GM11168 (cell line): ENCODE results near the gene SIRPB1.
"Not testable (repeated sequence)": the region's sequence is repeated elsewhere in the genome, so short reads cannot be mapped to it uniquely, and the experiment has no call there.

ENCODE experiments used
- in situ Hi-C: fragments of 300-500 bp; cut with MboI; formaldehyde crosslinking; loops from one replicate; pipeline ENCODE4 v1.12.0; 2022; ENCODE audit warnings: low sequenced_read_pairs; ENCODE audit not compliant: unreplicated experiment

Gene SIRPB1

DNA sequence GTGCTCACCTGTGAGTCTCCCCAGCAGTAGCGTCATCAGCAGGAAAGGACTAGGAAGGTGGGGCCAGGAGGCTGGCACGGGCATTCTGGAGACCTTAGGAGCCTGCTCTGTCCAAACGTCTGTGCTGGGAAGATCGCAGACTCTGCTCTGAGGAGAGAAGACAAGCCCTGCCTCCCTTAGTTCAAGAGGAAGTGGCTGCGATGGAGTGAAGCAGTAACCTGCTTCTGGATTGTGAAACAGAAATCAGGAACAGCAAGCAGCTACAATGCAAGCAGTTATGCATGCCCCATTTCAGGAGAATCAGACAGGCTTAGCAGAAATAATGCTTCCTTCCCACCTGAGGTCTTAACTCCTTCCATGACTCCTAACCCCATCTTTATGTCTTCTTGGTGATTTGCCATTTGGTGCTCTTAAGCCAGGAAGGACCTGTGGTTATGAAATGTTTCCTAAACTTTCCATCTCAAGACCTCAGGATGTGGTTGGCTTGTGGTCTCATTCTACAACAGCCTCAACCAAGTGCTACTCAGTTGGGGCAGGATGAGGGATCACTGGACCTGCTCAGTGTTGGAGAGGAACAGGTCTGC lies at the start of gene SIRPB1:
Gene SIRPB1 (minus strand): TSS at position 149 of the 584 bp plus-strand sequence. CDS start 65 bp downstream, at position 84.
- in situ Hi-C loops = loop anchor here (5.0 kb wide), 1 partner anchor 58 kb away; no protein-coding TSS in a partner anchor

DNA sequence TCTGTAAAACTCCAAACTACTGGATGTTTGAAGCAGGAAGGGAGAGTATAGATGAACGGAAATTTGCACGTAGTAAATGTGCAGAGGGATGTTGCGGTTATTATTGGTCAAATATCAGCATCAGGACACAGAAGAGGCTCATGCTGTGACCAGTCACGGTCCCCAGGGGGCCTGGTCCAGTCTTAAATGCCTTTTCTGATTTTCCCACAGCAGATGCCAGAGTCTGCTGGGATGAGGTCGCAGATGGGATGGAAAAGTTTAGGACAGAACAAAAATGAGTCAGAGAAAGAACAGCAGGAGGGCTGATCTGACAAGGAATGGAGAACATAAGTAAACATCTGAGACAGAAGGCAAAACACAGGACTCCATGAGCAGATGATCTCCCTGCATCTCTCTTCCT lies 49.5 kb upstream of the SIRPB1 start:
- in situ Hi-C loops = no loop called here

DNA sequence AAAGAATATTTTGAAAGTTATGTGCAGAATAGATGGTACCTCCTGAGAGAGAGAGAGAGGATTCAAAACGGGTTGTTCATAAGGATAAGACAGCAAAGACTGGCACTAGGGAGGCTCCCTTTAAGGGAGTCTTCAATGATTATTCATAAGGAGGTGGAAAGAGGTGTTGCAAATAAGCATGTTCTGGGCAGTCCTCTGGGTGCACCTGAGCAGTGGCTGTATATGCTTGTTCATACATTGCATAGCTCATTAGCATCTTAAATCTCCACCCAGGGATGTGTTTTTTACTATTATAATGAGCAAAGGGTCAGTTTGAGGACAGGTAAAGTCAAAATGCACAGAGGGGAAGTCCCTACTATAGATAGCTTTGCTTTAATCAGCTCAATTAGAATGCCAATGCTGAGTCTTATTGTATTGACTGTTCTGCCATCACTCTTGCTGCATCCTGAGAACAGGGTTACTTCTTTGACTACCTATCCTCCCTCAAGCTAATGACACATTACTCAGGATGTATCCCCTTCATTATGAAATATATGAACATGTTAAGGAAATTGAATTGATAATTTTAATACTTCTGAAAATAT lies 47.8 kb upstream of the SIRPB1 start:
- in situ Hi-C loops = no loop called here

GRCh38 chr20:1666802-1667201 lies 47.0 kb upstream of the SIRPB1 start:
- in situ Hi-C loops = no loop called here

GRCh38 chr20:1665345-1665744 lies 45.5 kb upstream of the SIRPB1 start:
- in situ Hi-C loops = no loop called here

DNA sequence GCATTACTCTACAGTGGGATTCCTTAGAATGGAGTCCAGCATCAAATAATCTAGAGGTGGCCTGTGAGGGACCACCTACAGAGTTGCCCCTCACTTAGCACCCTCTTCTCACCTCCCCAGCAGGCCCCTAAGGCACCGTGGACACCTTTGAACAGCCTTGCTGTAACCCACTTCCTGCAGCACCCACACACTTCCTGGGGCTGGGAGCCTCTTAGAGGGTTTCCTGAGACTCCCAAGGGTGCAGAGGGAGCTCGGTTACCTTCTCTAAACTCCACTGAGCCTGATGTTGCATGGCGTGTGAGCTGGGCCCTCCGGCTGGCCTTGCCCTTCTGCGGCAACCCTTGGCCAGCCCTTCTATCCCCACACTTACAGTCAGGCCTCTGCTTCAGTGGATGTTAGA lies 45.1 kb upstream of the SIRPB1 start:
- in situ Hi-C loops = no loop called here

GRCh38 chr20:1663917-1664316 lies 44.1 kb upstream of the SIRPB1 start:
- in situ Hi-C loops = no loop called here

DNA sequence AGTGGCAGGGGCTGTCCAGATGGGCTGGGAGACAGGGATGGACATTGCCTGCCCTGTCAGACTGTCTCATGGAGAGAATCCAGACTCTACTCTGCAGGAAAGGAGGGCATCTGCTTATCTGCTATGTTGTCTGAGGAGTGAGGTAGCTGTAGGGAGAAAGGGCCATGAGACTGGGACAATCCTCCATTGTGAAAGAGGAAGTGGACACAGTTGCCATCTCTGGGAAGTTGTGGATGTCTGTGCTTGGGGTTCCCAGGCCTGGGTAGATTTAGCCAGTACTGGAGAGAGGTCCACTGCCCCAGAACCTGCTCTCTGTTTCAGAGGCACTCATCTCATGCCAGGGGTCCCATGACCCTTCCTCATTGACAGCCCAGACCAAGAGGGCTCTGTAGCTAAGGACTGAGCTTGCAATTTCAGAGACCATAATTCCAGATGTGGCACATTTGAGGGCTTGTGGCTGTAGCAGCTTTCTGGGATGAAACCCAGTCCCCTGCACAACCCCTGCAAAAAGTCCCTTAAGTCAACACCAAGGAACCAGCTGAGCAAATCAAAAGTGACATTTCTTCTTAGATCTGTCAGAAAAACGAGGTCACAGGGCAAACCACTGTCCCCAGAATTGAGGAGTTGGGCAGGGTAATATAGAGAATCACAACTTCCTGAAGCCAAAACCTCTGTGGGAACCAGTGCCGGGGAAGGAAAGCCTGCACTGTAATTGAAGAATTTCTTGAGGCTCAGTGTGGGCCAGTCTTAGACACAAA lies 41.9 kb upstream of the SIRPB1 start:
- in situ Hi-C loops = no loop called here

DNA sequence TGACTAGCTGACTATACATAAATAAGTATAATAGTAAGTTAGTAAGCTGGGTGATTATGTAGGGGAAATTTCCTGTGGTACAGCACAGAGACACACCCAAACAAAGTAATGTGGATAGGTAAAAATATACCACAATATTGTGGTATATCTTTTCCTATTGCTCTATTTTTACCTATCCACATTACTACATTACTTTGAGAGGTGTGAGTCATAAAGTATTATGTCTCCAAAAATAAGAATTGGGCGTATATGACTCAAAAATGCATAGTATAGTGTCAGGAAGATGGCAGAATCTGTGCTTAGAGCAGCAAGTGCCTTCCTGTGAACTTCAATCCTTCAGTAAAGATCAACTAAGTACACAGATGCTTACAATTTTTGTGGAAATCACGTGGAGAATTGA lies 40.4 kb upstream of the SIRPB1 start:
- in situ Hi-C loops = no loop called here

- in situ Hi-C loops = no loop called here
These were observed 37.9 kb upstream of the SIRPB1 start, which contains the start of gene SIRPG for GRCh38 chr20:1657556-1658334. TSS of gene SIRPG (minus strand) at chr20:1657779. CDS start at chr20:1657714, 65 bp downstream.

DNA sequence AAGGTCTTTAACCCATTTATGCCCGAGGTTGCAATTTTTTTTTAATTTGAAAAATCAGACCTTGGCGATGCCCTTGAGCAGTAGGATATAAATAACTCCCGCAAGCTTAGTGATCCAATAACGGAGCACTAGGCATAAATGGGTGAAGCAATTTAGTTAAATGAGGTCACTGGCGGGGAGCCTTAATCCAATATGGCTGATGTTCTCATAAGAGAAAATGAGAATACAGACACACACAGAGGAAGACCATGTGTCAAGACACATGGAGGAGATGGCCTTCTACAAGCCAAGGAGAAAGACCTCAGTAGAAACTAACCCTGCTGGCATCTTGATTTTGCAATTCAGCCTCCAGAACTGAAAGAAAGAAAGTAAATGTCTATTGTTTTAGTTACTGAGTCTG lies 37.0 kb upstream of the SIRPB1 start:
- in situ Hi-C loops = no loop called here

- in situ Hi-C loops = no loop called here
These were observed 35.2 kb upstream of the SIRPB1 start for GRCh38 chr20:1654996-1655395.

- in situ Hi-C loops = no loop called here
These were observed 33.2 kb upstream of the SIRPB1 start for GRCh38 chr20:1652960-1653359.

- in situ Hi-C loops = no loop called here
These were observed 32.3 kb upstream of the SIRPB1 start for GRCh38 chr20:1652104-1652503.

- in situ Hi-C loops = no loop called here
These were observed 31.7 kb upstream of the SIRPB1 start for GRCh38 chr20:1651268-1652058.

DNA sequence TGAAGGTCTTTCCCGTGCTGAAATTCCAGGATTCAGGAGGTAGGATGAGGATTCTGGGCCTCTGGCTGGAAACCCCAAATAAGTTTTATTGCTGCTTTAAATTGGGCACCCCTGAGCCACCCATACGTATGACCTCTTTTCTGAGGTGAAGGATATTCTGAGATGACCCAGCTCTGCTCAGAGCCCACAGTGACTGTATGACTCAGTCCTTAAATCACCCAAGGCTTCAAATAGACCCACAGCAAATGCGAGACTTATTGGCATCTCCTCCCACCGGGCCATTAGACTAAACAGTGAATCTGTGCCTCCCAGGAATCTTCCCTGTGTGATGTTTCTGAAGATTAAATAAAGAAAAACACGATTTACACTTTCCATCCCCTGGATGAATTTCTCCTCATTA lies 28.3 kb upstream of the SIRPB1 start:
- in situ Hi-C loops = no loop called here

- in situ Hi-C loops = no loop called here
These were observed 27.2 kb upstream of the SIRPB1 start for GRCh38 chr20:1646975-1647431.

- in situ Hi-C loops = no loop called here
These were observed 24.5 kb upstream of the SIRPB1 start for GRCh38 chr20:1644101-1644962.

GRCh38 chr20:1638643-1639042 lies 18.8 kb upstream of the SIRPB1 start:
- in situ Hi-C loops = not testable (repeated sequence)
